ENCODE results near the gene NELFCD. TPM values are rescaled to one million over a fixed set of nuclear protein-coding genes. Genes with fewer than 3 reads are reported as not detected.

NELFCD gene
- polyA plus RNA-seq, 3 donors, result 49.0 to 74.8 (median 50.1) TPM

- Histone ChIP-seq H3K9ac (ENCODE audit: insufficient read depth, low read length, poor library complexity, severe bottlenecking) (no peak overlapping the region), H3K79me2 (ENCODE audit: insufficient read depth, low read length) (no peaks in the 10 kb centered on the region), H4K20me1 (ENCODE audit: insufficient read depth, low read length) (peaks cover 4% of the 10 kb centered on the region), H3K4me2 (replicated peaks; ENCODE audit: extremely low read depth, low read length, poor library complexity, severe bottlenecking) (no peak overlapping the region), H3K4me3 (replicated peaks in 1 of 3; ENCODE audit: low read depth in 2 of 3, low read length in 3 of 3) (no peak overlapping the region), H3K4me1 (ENCODE audit: control insufficient read depth in 1 of 2, insufficient read depth in 2 of 2, low read length in 2 of 2) (peaks cover 20 to 28% of the 10 kb centered on the region in 2 donors), H3K9me3 (replicated peaks in 1 of 2; ENCODE audit: control insufficient read depth in 1 of 2, insufficient read depth in 1 of 2, low read length in 2 of 2) (no peaks in the 10 kb centered on the region), H2AFZ (ENCODE audit: insufficient read depth, low read depth, low read length, poor library complexity, severe bottlenecking) (no peak overlapping the region), H3K36me3 (replicated peaks in 1 of 2; ENCODE audit: control insufficient read depth in 1 of 2, insufficient read depth in 2 of 2, low read length in 2 of 2) (peaks cover 0 to 4% of the 10 kb centered on the region in 2 donors), H3K27ac (ENCODE audit: low read depth in 1 of 2, low read length in 2 of 2) (no peak overlapping the region), H3K27me3 (ENCODE audit: control insufficient read depth in 2 of 2, insufficient read depth in 2 of 2, low read length in 2 of 2) (no peaks in the 10 kb centered on the region)
- intact Hi-C loops (cut with micrococcal nuclease), result no loop called here
- TF ChIP-seq, protein P1, sequence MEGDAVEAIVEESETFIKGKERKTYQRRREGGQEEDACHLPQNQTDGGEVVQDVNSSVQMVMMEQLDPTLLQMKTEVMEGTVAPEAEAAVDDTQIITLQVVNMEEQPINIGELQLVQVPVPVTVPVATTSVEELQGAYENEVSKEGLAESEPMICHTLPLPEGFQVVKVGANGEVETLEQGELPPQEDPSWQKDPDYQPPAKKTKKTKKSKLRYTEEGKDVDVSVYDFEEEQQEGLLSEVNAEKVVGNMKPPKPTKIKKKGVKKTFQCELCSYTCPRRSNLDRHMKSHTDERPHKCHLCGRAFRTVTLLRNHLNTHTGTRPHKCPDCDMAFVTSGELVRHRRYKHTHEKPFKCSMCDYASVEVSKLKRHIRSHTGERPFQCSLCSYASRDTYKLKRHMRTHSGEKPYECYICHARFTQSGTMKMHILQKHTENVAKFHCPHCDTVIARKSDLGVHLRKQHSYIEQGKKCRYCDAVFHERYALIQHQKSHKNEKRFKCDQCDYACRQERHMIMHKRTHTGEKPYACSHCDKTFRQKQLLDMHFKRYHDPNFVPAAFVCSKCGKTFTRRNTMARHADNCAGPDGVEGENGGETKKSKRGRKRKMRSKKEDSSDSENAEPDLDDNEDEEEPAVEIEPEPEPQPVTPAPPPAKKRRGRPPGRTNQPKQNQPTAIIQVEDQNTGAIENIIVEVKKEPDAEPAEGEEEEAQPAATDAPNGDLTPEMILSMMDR (IDR thresholded peaks at IDR 0.05), result no peak
- H3K27me3 Mint-ChIP-seq (ENCODE audit: low read depth in 3 of 3), result peaks cover 8 to 23% (median 11%) of the 10 kb centered on the region in 3 donors
- WGBS (ENCODE audit: insufficient coverage), result 96% methylated on average over 11 of the region's 17 CpGs
- peaks cover 20 to 30% of the 10 kb centered on the region in 2 donors for H3K36me3 Mint-ChIP-seq
- peaks cover 37% of the 10 kb centered on the region for H3K4me1 Mint-ChIP-seq
- H3K9me3 Mint-ChIP-seq, result no peaks in the 10 kb centered on the region
- H3K4me3 Mint-ChIP-seq, result no peak overlapping the region
- H3K27ac Mint-ChIP-seq, result peak overlapping the region in 1 of 7 donors; percentile 55
- DNase-seq, result no peak
Observed at GRCh38 chr20:59013031-59013951, 32.2 kb downstream of the NELFCD start.

DNA sequence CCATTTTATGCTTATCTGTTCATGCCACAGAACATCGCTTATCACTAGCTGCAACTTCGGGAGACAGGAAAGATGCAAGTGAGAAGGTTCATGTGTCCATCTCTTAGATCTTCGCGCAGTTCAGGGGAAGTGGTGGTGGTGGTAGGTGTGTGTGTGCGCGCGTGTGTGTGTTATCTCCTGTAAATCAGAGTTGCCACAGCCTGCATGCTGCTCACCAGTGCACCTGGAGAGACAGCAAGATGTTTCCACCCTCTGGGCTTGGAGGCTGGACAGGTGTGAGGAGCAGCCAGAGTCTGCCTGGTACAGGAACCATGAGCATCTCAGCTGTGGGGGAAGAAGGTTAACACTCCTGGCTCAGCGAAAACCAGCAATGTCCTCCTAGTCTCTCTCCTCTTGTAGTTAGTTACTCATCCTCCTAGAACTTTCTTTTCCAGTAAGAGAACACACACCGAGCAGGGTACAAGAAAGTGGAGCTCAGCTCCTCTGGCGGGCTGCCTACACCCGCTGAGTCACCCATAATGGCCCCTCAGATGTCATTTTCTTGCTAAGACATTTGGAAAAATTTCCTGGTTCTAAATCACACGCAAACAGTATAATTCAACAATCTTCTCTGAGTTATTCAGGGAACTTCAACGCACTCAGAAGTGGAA, 33.0 kb downstream of the NELFCD start:
- no peak for DNase-seq
- Histone ChIP-seq H3K4me3 (replicated peaks in 1 of 3; ENCODE audit: low read depth in 2 of 3, low read length in 3 of 3) (no peak overlapping the region), H3K36me3 (replicated peaks in 1 of 2; ENCODE audit: control insufficient read depth in 1 of 2, insufficient read depth in 2 of 2, low read length in 2 of 2) (peaks cover 0 to 5% of the 10 kb centered on the region in 2 donors), H3K27ac (ENCODE audit: low read depth in 1 of 2, low read length in 2 of 2) (no peak overlapping the region), H3K4me1 (ENCODE audit: control insufficient read depth in 1 of 2, insufficient read depth in 2 of 2, low read length in 2 of 2) (peaks cover 12 to 20% of the 10 kb centered on the region in 2 donors), H4K20me1 (ENCODE audit: insufficient read depth, low read length) (peaks cover 11% of the 10 kb centered on the region), H3K79me2 (ENCODE audit: insufficient read depth, low read length) (no peaks in the 10 kb centered on the region), H2AFZ (ENCODE audit: insufficient read depth, low read depth, low read length, poor library complexity, severe bottlenecking) (no peak overlapping the region), H3K9me3 (replicated peaks in 1 of 2; ENCODE audit: control insufficient read depth in 1 of 2, insufficient read depth in 1 of 2, low read length in 2 of 2) (no peaks in the 10 kb centered on the region), H3K4me2 (replicated peaks; ENCODE audit: extremely low read depth, low read length, poor library complexity, severe bottlenecking) (no peak overlapping the region), H3K9ac (ENCODE audit: insufficient read depth, low read length, poor library complexity, severe bottlenecking) (no peak overlapping the region), H3K27me3 (ENCODE audit: control insufficient read depth in 2 of 2, insufficient read depth in 2 of 2, low read length in 2 of 2) (no peaks in the 10 kb centered on the region)
- TF ChIP-seq, protein P1 (IDR thresholded peaks at IDR 0.05), result no peak
- WGBS (ENCODE audit: insufficient coverage), result 55% methylated on average over 11 of the region's 13 CpGs
- peak overlapping the region in 1 of 2 donors; percentile 23 for H3K4me3 Mint-ChIP-seq
- peaks cover 25 to 36% of the 10 kb centered on the region in 2 donors for H3K36me3 Mint-ChIP-seq
- intact Hi-C loops (cut with micrococcal nuclease), result no loop called here
- peaks cover 8 to 23% (median 11%) of the 10 kb centered on the region in 3 donors for H3K27me3 Mint-ChIP-seq (ENCODE audit: low read depth in 3 of 3)
- no peaks in the 10 kb centered on the region for H3K9me3 Mint-ChIP-seq
- no peak overlapping the region for H3K27ac Mint-ChIP-seq
- H3K4me1 Mint-ChIP-seq, result peaks cover 33% of the 10 kb centered on the region
